GM23338 (cell line): ENCODE measurements around the gene ZNF385C. TPM values are rescaled to one million over a fixed set of nuclear protein-coding genes. Genes with fewer than 3 reads are reported as not detected.

ENCODE experiments used
- ATAC-seq: fragments of 200-7000 bp; cut with Tn5 transposase; 3 replicates; pipeline ENCODE4 v1.9.1; 2020
- DNase-seq: peaks from one replicate; pipeline ENCODE4 v3.0.0-alpha.2; 2015; ENCODE audit warnings: low spot score
- H2AFZ ChIP-seq: fragments of 200-600 bp; sonication (generic); 2 replicates; pipeline ENCODE4 v1.8.0; 2016; ENCODE audit warnings: antibody characterized with exemption, mild to moderate bottlenecking, moderate library complexity
- H3F3A ChIP-seq: fragments of 200-600 bp; sonication (generic); replicated peaks from 2 replicates; pipeline ENCODE4 v1.8.0; 2017; ENCODE audit warnings: antibody characterized with exemption, mixed run types, low read depth
- H3K27ac ChIP-seq: fragments of 200-600 bp; sonication (generic); 2 replicates; pipeline ENCODE4 v1.6.1; 2016; ENCODE audit warnings: low read depth
- H3K27me3 ChIP-seq: fragments of 200-600 bp; sonication (generic); 2 replicates; pipeline ENCODE4 v1.8.0; 2016; ENCODE audit warnings: mild to moderate bottlenecking, mixed run types, moderate library complexity; ENCODE audit not compliant: insufficient read depth
- H3K36me3 ChIP-seq: fragments of 200-600 bp; sonication (generic); 2 replicates; pipeline ENCODE4 v1.8.0; 2016; ENCODE audit warnings: mild to moderate bottlenecking; ENCODE audit not compliant: insufficient read depth
- H3K4me1 ChIP-seq: fragments of 200-600 bp; sonication (generic); 2 replicates; pipeline ENCODE4 v1.8.0; 2016; ENCODE audit warnings: mild to moderate bottlenecking, moderate library complexity; ENCODE audit not compliant: insufficient read depth
- H3K4me2 ChIP-seq: fragments of 200-600 bp; sonication (generic); 2 replicates; pipeline ENCODE4 v1.7.1; 2017; ENCODE audit warnings: mixed run types
- H3K4me3 ChIP-seq: fragments of 200-600 bp; sonication (generic); 2 replicates; pipeline ENCODE4 v1.6.1; 2016; ENCODE audit warnings: mixed run types
- H3K79me2 ChIP-seq: fragments of 200-600 bp; sonication (generic); replicated peaks from 2 replicates; pipeline ENCODE4 v1.8.0; 2017; ENCODE audit warnings: mild to moderate bottlenecking; ENCODE audit not compliant: insufficient read depth
- H3K9me2 ChIP-seq: fragments of 200-600 bp; sonication (generic); 2 replicates; pipeline ENCODE4 v1.8.0; 2017; ENCODE audit not compliant: insufficient read depth
- H4K20me1 ChIP-seq: fragments of 200-600 bp; sonication (generic); replicated peaks from 2 replicates; pipeline ENCODE4 v1.8.0; 2017; ENCODE audit warnings: mild to moderate bottlenecking; ENCODE audit not compliant: insufficient read depth
- H3K27ac Mint-ChIP-seq: 2 replicates; pipeline ENCODE4 v1.8.0; 2020; ENCODE audit warnings: inconsistent platforms, mild to moderate bottlenecking, moderate library complexity, mixed read lengths
- H3K27me3 Mint-ChIP-seq: 3 replicates; pipeline ENCODE4 v1.8.0; 2022; ENCODE audit warnings: low read depth, mild to moderate bottlenecking, moderate library complexity, mixed read lengths, inconsistent platforms; ENCODE audit not compliant: insufficient read depth, poor library complexity
- H3K36me3 Mint-ChIP-seq: 3 replicates; pipeline ENCODE4 v1.8.0; 2021; ENCODE audit warnings: low read depth, mild to moderate bottlenecking, inconsistent platforms, moderate library complexity, mixed read lengths
- H3K4me1 Mint-ChIP-seq: 3 replicates; pipeline ENCODE4 v1.8.0; 2020; ENCODE audit warnings: mild to moderate bottlenecking, inconsistent platforms, mixed read lengths
- H3K4me3 Mint-ChIP-seq: 3 replicates; pipeline ENCODE4 v1.8.0; 2021; ENCODE audit warnings: moderate library complexity, mild to moderate bottlenecking, inconsistent platforms, mixed read lengths
- H3K9me3 Mint-ChIP-seq: 3 replicates; pipeline ENCODE4 v1.8.0; 2020; ENCODE audit warnings: moderate library complexity, mild to moderate bottlenecking, inconsistent platforms, mixed read lengths
- CREB1 ChIP-seq: fragments of 250-450 bp; sonication (Bioruptor Pico); IDR thresholded peaks from 2 replicates; pipeline ENCODE4 v1.5.0; 2020; ENCODE audit warnings: low read depth, mild to moderate bottlenecking, moderate library complexity
- EZH2 ChIP-seq: fragments of 200-600 bp; sonication (generic); IDR thresholded peaks from one replicate; pipeline ENCODE4 v1.8.0; 2017; ENCODE audit warnings: antibody characterized with exemption, mild to moderate bottlenecking, low read depth; ENCODE audit not compliant: unreplicated experiment
- STAT1 ChIP-seq: IDR thresholded peaks from one replicate; pipeline ENCODE4 v1.6.1; 2016; ENCODE audit warnings: antibody characterized with exemption; ENCODE audit not compliant: unreplicated experiment
- polyA plus RNA-seq: library from polyadenylated mRNA; unstranded; fragments of >200 nt; fragmentation: Nextera tagmentation; extraction: Ambion mirVana; gene quantifications from 2 replicates; pipeline ENCODE4 v1.2.1, GENCODE V29; 2016
- total RNA-seq: library from RNA; depleted of rRNA; stranded (reverse); fragments of >200 nt; shearing (Covaris generic); gene quantifications from 2 replicates; pipeline ENCODE4 v1.2.3, GENCODE V29; 2014
- TF ChIP-seq, protein P1 (sequence below): IDR thresholded peaks from one replicate; pipeline ENCODE4 v1.6.1; 2018; ENCODE audit warnings: antibody characterized with exemption; ENCODE audit not compliant: unreplicated experiment
- TF ChIP-seq, protein P2 (sequence below), 2 experiments: fragments of 200-600 bp in 1 of 2; sonication (generic) in 1 of 2; conservative IDR thresholded peaks; 2 replicates each; pipeline versions ENCODE4 v1.5.1 to v1.6.1; 2016 to 2017; ENCODE audit warnings: antibody characterized with exemption in 2 of 2, low read depth in 2 of 2, mild to moderate bottlenecking in 2 of 2, moderate library complexity in 1 of 2
- TF ChIP-seq, protein P3 (sequence below): fragments of 250-450 bp; sonication (Bioruptor Pico); IDR thresholded peaks from 2 replicates; pipeline ENCODE4 v1.5.0; 2020; ENCODE audit warnings: mild to moderate bottlenecking, moderate library complexity
- TF ChIP-seq, protein P4 (sequence below): IDR thresholded peaks from 2 replicates; pipeline ENCODE4 v1.6.1; 2016; ENCODE audit warnings: antibody characterized with exemption

Gene ZNF385C
- total and polyA plus RNA-seq, 2 experiments from 2014 or later: 1.9 to 3.1 TPM

DNA sequence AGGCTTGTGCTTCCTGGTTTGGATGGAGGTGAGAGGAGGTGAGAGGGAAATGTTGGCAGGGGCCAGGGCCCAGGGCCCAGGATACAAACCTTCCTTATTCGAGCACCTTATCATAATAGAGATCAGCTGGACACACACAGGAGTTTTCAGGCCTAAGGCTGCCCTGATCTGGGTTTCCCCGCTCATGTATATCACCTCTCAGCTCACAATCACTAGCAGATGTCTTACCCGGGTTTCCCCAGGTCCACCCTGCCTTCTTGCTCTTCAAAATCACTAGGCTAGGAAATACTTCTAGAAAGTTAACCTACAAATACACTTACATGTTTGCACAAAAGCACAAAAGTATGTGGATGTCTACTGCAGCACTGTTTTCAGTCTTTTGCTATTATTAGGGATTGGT lies 28.6 kb upstream of the ZNF385C start:
- Histone ChIP-seq H3F3A (peaks cover 8% of the 10 kb centered on the region; the same call in 1 of the 2 replicates), H3K4me3 (no peak overlapping the region), H3K27me3 (no peaks in the 10 kb centered on the region), H4K20me1 (peaks cover under 1% of the 10 kb centered on the region; the same call in 1 of the 2 replicates), H3K9me2 (no peaks in the 10 kb centered on the region), H2AFZ (no peak overlapping the region), H3K79me2 (peaks cover 5% of the 10 kb centered on the region; the same call in 1 of the 2 replicates), H3K36me3 (peaks cover 3% of the 10 kb centered on the region), H3K27ac (no peak overlapping the region), H3K4me2 (no peak overlapping the region), H3K4me1 (peaks cover 8% of the 10 kb centered on the region; the same call in 1 of the 2 replicates)
- Mint-ChIP-seq H3K4me1 (peaks cover 21% of the 10 kb centered on the region), H3K4me3 (no peak overlapping the region), H3K36me3 (peaks cover 60% of the 10 kb centered on the region), H3K27ac (no peak overlapping the region), H3K27me3 (peaks cover 18% of the 10 kb centered on the region), H3K9me3 (no peaks in the 10 kb centered on the region; the same call in 2 of the 3 replicates)
- TF ChIP-seq, protein P1, sequence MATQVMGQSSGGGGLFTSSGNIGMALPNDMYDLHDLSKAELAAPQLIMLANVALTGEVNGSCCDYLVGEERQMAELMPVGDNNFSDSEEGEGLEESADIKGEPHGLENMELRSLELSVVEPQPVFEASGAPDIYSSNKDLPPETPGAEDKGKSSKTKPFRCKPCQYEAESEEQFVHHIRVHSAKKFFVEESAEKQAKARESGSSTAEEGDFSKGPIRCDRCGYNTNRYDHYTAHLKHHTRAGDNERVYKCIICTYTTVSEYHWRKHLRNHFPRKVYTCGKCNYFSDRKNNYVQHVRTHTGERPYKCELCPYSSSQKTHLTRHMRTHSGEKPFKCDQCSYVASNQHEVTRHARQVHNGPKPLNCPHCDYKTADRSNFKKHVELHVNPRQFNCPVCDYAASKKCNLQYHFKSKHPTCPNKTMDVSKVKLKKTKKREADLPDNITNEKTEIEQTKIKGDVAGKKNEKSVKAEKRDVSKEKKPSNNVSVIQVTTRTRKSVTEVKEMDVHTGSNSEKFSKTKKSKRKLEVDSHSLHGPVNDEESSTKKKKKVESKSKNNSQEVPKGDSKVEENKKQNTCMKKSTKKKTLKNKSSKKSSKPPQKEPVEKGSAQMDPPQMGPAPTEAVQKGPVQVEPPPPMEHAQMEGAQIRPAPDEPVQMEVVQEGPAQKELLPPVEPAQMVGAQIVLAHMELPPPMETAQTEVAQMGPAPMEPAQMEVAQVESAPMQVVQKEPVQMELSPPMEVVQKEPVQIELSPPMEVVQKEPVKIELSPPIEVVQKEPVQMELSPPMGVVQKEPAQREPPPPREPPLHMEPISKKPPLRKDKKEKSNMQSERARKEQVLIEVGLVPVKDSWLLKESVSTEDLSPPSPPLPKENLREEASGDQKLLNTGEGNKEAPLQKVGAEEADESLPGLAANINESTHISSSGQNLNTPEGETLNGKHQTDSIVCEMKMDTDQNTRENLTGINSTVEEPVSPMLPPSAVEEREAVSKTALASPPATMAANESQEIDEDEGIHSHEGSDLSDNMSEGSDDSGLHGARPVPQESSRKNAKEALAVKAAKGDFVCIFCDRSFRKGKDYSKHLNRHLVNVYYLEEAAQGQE: no peak
- TF ChIP-seq, protein P2, sequence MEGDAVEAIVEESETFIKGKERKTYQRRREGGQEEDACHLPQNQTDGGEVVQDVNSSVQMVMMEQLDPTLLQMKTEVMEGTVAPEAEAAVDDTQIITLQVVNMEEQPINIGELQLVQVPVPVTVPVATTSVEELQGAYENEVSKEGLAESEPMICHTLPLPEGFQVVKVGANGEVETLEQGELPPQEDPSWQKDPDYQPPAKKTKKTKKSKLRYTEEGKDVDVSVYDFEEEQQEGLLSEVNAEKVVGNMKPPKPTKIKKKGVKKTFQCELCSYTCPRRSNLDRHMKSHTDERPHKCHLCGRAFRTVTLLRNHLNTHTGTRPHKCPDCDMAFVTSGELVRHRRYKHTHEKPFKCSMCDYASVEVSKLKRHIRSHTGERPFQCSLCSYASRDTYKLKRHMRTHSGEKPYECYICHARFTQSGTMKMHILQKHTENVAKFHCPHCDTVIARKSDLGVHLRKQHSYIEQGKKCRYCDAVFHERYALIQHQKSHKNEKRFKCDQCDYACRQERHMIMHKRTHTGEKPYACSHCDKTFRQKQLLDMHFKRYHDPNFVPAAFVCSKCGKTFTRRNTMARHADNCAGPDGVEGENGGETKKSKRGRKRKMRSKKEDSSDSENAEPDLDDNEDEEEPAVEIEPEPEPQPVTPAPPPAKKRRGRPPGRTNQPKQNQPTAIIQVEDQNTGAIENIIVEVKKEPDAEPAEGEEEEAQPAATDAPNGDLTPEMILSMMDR (conservative IDR thresholded peaks at IDR 0.05; ENCODE audit: low read depth in 2 of 2): no peak
- TF ChIP-seq STAT1 (no peak), CREB1 (no peak), EZH2 (no peak)
- TF ChIP-seq, protein P3, sequence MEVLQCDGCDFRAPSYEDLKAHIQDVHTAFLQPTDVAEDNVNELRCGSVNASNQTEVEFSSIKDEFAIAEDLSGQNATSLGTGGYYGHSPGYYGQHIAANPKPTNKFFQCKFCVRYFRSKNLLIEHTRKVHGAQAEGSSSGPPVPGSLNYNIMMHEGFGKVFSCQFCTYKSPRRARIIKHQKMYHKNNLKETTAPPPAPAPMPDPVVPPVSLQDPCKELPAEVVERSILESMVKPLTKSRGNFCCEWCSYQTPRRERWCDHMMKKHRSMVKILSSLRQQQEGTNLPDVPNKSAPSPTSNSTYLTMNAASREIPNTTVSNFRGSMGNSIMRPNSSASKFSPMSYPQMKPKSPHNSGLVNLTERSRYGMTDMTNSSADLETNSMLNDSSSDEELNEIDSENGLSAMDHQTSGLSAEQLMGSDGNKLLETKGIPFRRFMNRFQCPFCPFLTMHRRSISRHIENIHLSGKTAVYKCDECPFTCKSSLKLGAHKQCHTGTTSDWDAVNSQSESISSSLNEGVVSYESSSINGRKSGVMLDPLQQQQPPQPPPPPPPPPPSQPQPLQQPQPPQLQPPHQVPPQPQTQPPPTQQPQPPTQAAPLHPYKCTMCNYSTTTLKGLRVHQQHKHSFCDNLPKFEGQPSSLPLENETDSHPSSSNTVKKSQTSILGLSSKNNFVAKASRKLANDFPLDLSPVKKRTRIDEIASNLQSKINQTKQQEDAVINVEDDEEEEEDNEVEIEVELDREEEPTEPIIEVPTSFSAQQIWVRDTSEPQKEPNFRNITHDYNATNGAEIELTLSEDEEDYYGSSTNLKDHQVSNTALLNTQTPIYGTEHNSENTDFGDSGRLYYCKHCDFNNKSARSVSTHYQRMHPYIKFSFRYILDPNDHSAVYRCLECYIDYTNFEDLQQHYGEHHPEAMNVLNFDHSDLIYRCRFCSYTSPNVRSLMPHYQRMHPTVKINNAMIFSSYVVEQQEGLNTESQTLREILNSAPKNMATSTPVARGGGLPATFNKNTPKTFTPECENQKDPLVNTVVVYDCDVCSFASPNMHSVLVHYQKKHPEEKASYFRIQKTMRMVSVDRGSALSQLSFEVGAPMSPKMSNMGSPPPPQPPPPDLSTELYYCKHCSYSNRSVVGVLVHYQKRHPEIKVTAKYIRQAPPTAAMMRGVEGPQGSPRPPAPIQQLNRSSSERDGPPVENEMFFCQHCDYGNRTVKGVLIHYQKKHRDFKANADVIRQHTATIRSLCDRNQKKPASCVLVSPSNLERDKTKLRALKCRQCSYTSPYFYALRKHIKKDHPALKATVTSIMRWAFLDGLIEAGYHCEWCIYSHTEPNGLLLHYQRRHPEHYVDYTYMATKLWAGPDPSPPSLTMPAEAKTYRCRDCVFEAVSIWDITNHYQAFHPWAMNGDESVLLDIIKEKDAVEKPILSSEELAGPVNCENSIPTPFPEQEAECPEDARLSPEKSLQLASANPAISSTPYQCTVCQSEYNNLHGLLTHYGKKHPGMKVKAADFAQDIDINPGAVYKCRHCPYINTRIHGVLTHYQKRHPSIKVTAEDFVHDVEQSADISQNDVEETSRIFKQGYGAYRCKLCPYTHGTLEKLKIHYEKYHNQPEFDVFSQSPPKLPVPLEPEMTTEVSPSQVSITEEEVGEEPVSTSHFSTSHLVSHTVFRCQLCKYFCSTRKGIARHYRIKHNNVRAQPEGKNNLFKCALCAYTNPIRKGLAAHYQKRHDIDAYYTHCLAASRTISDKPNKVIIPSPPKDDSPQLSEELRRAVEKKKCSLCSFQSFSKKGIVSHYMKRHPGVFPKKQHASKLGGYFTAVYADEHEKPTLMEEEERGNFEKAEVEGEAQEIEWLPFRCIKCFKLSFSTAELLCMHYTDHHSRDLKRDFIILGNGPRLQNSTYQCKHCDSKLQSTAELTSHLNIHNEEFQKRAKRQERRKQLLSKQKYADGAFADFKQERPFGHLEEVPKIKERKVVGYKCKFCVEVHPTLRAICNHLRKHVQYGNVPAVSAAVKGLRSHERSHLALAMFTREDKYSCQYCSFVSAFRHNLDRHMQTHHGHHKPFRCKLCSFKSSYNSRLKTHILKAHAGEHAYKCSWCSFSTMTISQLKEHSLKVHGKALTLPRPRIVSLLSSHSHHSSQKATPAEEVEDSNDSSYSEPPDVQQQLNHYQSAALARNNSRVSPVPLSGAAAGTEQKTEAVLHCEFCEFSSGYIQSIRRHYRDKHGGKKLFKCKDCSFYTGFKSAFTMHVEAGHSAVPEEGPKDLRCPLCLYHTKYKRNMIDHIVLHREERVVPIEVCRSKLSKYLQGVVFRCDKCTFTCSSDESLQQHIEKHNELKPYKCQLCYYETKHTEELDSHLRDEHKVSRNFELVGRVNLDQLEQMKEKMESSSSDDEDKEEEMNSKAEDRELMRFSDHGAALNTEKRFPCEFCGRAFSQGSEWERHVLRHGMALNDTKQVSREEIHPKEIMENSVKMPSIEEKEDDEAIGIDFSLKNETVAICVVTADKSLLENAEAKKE (CRISPR knock-in tag): no peak
- TF ChIP-seq, protein P4, sequence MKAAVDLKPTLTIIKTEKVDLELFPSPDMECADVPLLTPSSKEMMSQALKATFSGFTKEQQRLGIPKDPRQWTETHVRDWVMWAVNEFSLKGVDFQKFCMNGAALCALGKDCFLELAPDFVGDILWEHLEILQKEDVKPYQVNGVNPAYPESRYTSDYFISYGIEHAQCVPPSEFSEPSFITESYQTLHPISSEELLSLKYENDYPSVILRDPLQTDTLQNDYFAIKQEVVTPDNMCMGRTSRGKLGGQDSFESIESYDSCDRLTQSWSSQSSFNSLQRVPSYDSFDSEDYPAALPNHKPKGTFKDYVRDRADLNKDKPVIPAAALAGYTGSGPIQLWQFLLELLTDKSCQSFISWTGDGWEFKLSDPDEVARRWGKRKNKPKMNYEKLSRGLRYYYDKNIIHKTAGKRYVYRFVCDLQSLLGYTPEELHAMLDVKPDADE: no peak
- DNase-seq (no peak), ATAC-seq (no peak)
